Activated naive CD4-positive, alpha-beta T cell treated with Interleukin-2 at 50 U/mL for 16 hours (primary cell): ENCODE results near the gene IDUA.
"Not testable (repeated sequence)": the region's sequence is repeated elsewhere in the genome, so short reads cannot be mapped to it uniquely, and the experiment has no call there.

Experiments used
- DNase-seq: peaks from one replicate; pipeline ENCODE4 v3.0.0-alpha.2; 2020

The IDUA gene

GRCh38 chr4:1032861-1033260 is 46.0 kb downstream of the IDUA start:
- no peak for DNase-seq

- no peak for DNase-seq
Measured at GRCh38 chr4:1033840-1034551, 47.2 kb downstream of the IDUA start.

DNA sequence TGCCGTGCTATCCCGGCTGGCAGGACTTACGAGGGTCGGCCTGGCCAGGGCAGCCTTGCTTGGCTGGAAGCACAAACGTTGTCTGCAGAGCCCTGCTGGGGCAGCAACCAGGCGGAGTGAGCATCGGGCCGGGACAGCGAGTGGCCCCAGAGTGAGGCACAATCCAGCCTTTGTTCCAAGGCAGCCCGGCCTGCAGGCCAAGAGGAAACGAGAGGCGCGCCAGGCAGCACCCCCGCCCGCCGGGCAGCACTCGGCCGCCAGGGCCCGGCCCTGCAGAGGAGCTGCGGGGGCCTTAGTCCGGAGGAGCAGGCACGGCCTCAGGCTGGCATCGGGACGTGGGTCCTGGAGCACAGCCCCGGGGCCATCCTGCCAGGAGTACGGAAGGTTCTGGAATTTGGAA is 48.7 kb downstream of the IDUA start:
- DNase-seq = no peak

GRCh38 chr4:1036095-1036494 is 49.3 kb downstream of the IDUA start:
- DNase-seq = no peak

- no peak for DNase-seq
Measured at GRCh38 chr4:1036976-1037810, 50.3 kb downstream of the IDUA start.

DNA sequence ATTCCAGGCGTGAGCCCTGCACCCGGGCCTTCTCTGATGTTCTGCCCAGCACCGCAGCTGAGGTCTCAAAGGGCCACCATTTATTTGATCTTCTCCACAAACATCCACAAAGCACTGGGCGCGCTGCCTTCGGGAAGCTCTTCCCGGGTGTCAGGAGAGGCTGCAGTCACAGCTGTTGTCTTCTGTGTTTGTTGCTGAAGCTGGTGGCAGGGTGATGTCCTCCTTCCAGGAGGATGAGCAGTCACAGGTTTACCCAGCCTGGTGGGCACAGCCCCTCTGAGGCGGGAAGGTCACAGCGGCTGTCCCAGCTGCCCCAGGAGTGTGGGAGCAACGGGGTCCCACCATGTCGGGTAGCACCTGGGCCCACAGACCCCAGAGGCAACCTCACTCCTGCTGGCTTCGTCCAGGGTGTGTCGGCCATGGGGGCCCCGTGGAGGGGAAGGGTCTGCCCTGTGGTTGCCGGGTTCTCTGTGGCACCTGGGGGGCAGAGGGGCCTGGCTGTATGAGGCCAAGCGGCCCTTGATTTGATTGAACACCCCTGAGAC is 52.2 kb downstream of the IDUA start:
- no peak for DNase-seq

DNA sequence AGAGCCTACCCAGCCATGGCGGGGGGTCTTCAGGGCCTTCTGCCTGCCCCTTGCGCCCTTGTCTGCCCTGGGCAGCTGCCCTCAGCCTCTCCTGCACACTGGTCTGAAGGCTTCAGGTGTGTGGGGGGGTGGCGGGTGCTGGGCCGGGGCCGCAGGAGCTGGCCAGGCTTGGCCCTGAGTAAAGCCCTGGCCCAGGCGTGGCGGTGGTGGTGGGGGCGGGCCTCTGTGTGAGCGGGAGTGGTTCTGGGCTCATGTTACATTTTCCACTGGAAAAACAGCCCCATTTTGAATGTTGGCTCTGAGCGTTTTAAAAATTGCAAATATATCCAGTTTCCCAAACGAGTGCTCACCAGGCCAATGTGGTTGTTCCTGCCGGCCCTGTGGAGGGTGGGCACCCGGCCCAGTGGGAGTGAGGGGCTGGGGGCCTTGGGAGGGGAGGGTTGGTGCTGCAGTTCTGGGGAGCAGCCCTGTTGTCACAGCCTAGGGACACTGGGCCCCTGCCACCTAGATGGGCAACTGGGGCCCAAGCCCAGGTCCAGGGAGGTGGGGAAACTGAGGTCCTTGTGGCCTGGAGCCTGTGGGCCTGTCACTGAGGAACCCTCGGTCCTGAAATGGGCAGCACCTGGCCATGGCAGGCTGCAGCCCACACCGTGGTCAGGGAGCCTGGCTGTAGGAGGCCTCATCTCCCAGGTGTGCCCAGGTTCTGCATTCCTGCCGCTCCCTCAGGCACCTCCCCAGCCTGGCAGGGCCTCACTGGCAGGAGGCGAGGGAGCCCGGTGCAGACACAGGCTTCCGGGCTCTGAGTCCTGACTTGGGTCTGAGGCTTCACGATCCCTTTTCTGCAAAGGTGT is 52.9 kb downstream of the IDUA start:
- DNase-seq = no peak

DNA sequence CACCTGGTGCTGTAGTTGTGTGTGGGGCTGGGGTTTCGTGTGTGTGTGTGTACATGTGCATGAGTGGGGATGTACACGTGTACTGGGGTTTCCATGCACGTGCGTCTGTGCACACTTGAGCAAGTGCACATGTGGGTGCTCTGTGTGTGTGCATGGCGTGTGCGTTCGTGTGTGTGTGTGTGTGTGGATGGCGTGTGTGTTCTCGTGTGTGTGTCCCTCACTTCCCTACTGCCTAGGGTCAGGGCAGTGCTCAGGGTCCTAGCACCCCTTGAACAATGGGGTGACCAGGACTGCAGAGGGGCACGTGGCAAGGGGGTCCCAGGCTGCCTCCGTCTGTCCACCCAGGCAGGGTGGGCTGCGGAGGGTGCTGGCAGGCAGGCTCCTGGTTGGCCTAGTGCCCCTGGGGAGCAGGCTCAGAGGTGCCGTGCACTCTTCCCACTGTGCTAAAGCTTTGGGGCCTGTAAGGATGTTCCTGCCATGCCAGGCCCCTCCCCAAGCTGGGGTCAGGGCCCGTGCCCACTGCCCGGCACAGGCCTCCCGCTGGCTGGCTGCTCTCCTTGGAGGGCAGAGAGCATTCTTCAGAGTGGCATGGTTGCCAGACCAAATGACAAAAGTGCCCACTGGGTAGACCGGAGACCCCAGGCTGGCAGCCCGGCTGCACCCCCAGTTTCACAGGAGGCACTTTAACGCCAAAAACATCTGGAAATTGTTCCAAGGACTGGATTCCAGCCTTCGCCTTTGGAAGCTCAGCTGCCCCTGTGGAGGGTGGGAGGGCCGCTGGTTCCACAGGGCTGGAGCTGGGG is 53.7 kb downstream of the IDUA start:
- no peak for DNase-seq

DNA sequence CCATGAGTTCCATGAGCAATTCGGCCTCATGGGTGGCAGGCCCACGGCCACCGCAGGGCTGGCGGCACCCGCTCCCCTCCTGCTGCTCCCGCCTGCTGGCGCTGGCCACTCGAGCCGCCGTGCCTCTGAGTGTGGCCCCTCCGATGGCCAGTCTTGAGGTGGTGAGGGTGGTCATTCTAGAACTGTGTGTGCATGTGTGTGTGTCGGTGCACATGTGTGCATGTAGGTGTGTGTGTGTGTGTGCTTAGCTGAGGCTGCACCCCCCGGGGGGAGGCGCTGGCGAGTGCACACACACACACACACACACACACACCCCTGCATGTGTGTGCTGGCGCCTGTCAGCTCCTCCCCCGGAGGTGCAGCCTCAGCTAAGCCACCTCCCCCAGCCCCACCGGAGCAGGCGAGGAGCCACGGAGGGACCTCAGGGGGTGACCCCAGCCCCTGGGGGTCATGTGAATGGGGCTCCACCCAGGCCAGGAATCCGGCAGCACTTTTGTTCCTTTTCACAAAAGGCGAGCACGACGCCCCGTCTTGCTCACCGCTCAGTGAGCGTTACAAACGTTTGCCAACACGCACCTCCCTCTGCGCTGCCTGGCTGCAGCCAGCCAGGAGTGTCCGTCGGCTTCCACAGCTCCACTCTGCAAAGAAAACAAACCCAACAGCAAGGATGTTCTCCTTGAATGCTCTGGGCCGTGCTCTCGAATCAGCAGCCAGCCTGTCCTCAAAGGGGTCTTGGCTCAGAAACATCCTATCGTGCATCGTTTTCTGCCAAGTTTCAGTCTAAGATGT is 54.5 kb downstream of the IDUA start:
- no peak for DNase-seq

- DNase-seq = no peak
Measured at GRCh38 chr4:1041936-1042330, 55.1 kb downstream of the IDUA start.

- no peak for DNase-seq
Measured at GRCh38 chr4:1042352-1043055, 55.7 kb downstream of the IDUA start.

DNA sequence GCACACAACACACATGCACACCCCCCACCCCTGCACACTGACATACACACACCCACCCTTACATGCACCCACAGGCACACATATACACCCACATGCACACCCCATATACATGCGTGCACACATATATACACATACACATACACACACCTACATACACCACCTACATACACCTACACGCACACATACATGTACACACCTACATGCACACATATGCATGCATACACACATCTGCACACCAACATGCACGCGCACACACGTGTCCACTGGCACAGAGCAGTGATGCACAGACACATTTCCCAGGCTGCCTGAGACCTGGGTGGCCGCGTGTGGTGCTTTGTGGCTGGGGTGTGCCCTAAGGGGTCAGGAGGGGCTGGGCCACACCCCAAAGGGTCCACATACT is 56.3 kb downstream of the IDUA start:
- DNase-seq = no peak

- peak; percentile 33 for DNase-seq
Measured at GRCh38 chr4:1043651-1044468, 57.0 kb downstream of the IDUA start.

DNA sequence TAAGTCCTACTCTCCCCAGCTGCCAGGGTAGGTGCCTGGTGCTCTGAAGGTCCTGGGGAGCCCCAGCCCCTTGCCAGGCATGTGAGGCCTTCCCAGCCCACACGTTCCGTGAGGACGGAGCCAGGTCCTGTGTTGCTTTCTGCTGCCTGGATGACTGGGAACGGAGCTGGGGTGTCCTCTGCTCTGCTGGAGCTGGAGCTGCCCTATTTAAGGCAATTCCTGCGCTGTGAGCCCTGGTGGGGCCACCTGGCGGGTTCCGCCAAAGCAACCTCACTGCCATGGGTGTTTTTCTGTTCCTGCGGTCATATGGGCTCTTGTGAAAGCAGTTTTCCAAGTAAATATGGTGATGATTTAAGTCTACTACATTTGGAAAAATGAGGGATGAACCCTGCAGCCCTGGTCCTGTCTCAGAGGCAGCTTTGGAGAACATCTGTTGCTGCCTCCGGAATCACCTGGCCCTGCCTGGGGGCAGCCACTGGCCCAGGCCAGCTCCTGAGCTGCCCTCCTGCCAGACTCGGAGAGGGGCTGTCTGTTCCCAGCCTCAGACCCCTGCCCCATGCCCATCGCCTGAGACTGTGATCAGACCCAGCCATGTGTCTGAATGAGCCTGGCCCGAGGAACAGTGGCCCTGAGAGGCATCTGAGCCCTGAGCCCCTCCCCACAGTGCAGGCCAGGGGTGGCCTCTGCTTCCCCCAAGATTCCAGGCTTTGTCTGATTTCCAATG is 57.8 kb downstream of the IDUA start:
- no peak for DNase-seq

DNA sequence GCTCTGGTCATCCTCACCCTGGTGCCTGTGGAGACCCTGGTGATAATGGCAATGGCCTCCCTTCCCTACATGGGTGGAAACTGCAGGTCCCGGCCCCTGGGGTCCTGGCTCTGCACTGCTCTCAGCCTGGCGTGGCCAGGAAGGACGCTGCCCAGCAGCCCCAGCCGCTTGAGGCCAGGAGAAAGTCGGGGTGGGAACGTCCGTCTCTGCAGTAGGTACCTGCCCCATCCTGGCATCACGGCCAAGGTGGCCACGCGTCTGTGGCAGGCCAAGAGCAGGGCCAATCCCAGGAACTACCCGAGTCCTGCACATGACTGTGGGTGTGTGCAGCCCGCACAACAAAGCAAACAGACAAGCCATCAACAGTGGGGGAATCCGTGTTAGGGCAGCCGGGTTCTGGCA is 58.4 kb downstream of the IDUA start:
- no peak for DNase-seq

DNA sequence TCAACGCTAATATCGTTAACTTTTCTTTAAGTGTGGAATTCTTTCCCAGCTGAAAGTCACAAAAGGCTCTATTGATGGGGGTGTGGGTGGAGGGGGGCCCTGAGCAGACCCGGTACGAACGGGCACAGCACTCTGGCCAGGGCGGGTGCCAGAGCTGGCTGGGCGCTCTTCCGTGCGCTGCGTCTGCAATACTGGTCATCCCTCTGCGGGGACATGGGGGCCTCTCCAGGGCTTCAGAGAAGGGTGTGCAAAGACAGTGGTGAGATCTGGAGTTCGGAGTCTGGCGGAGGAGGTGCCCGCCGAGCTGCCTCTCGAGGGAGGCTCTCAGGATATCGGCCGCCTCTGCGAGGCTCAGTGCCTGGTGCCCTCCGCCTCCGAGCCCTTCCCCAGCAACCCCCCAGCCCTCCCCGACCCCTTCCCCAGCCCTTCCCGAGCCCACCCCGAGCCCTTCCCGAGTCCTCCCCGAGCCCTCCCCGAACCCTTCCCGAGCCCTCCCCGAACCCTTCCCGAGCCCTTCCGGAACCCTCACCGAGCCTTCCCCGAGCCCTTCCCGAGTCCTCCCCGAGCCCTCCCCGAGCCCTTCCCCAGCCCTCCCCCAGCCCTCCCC is 58.9 kb downstream of the IDUA start:
- no peak for DNase-seq

GRCh38 chr4:1046581-1047011 is 59.8 kb downstream of the IDUA start:
- DNase-seq = not testable (repeated sequence)

GRCh38 chr4:1047106-1047975 is 60.5 kb downstream of the IDUA start:
- no peak for DNase-seq
